ENCODE measurements around the gene C1QTNF8. TPM values are rescaled to one million over a fixed set of nuclear protein-coding genes. Genes with fewer than 3 reads are reported as not detected.

Gene C1QTNF8
- total and polyA plus RNA-seq, 2 donors (not counting 1 experiment from before 2014, with no cell fraction given): not detected

GRCh38 chr16:1070084-1070863, 25.8 kb downstream of the C1QTNF8 start:
- no peak for ATAC-seq (ENCODE audit: low read depth)
- H3K4me1 Mint-ChIP-seq: no peaks in the 10 kb centered on the region
- no peak for DNase-seq
- Histone ChIP-seq H3K4me2 (replicated peaks; ENCODE audit: low read depth, low read length, poor library complexity, severe bottlenecking) (no peak overlapping the region), H2AFZ (ENCODE audit: insufficient read depth, low read depth, low read length, poor library complexity, severe bottlenecking) (no peak overlapping the region), H3K27me3 (replicated peaks in 1 of 4; ENCODE audit: control extremely low read depth in 1 of 4, control insufficient read depth in 3 of 4, insufficient read depth in 4 of 4, low read length in 3 of 4) (peaks cover 0 to 43% (median 4%) of the 10 kb centered on the region in 4 experiments), H3K79me2 (ENCODE audit: control insufficient read depth, insufficient read depth, low read length) (no peaks in the 10 kb centered on the region), H3K4me3 (ENCODE audit: control extremely low read depth in 1 of 5, extremely low read depth in 1 of 5, insufficient read depth in 1 of 5, low read depth in 2 of 5, low read length in 4 of 5) (no peak overlapping the region), H3K36me3 (replicated peaks in 1 of 2; ENCODE audit: control extremely low read depth in 1 of 2, control insufficient read depth in 1 of 2, extremely low read depth in 1 of 2, insufficient read depth in 2 of 2, low read length in 1 of 2) (no peaks in the 10 kb centered on the region), H3K27ac (ENCODE audit: low read length in 2 of 2) (no peak overlapping the region), H3K9ac (ENCODE audit: low read length) (no peak overlapping the region), H3K4me1 (ENCODE audit: control insufficient read depth in 2 of 2, insufficient read depth in 2 of 2, low read length in 2 of 2) (no peaks in the 10 kb centered on the region), H3K9me3 (ENCODE audit: control extremely low read depth in 1 of 3, control insufficient read depth in 2 of 3, insufficient read depth in 1 of 3, low read length in 2 of 3) (peaks cover 0 to 22% (median 0%) of the 10 kb centered on the region in 3 donors), H4K20me1 (ENCODE audit: control insufficient read depth, insufficient read depth, low read length, poor library complexity, severe bottlenecking) (no peaks in the 10 kb centered on the region)
- intact Hi-C loops (cut with micrococcal nuclease): no loop called here
- H3K27ac Mint-ChIP-seq: no peak overlapping the region
- POLR2A ChIA-PET: no interaction called here
- no peak overlapping the region for H3K4me3 Mint-ChIP-seq
- CTCF ChIA-PET: no interaction called here
- H3K27me3 Mint-ChIP-seq: peaks cover 12% of the 10 kb centered on the region
- TF ChIP-seq, protein P1, sequence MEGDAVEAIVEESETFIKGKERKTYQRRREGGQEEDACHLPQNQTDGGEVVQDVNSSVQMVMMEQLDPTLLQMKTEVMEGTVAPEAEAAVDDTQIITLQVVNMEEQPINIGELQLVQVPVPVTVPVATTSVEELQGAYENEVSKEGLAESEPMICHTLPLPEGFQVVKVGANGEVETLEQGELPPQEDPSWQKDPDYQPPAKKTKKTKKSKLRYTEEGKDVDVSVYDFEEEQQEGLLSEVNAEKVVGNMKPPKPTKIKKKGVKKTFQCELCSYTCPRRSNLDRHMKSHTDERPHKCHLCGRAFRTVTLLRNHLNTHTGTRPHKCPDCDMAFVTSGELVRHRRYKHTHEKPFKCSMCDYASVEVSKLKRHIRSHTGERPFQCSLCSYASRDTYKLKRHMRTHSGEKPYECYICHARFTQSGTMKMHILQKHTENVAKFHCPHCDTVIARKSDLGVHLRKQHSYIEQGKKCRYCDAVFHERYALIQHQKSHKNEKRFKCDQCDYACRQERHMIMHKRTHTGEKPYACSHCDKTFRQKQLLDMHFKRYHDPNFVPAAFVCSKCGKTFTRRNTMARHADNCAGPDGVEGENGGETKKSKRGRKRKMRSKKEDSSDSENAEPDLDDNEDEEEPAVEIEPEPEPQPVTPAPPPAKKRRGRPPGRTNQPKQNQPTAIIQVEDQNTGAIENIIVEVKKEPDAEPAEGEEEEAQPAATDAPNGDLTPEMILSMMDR (IDR thresholded peaks at IDR 0.05): no peak
- TF ChIP-seq EZH2 (IDR thresholded peaks at IDR 0.05; ENCODE audit: borderline replicate concordance, insufficient read depth, low read depth, low read length, poor library complexity, severe bottlenecking): no peak
- WGBS (ENCODE audit: insufficient coverage): 28% methylated on average over 32 of the region's 32 CpGs
- H3K9me3 Mint-ChIP-seq (ENCODE audit: insufficient read depth): no peaks in the 10 kb centered on the region

DNA sequence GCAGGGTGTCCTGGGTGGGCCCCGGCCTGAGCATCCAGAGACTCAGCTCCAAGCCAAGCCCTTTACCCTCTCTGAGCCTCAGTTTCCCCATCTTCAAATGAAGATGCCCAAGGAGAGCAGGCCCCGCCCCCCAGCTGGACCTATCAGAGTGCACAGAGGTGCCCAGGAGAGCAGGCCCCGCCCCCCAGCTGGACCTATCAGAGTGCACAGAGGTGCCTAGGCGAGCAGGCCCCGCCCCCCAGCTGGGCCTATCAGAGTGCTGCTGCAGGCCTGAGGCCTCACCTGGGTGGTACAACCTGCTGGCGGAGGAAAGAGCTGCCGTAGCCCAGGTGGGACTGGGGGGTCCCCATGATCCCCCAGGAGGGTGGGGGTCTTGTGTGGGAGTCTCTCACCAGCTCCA, 26.9 kb downstream of the C1QTNF8 start:
- peaks cover 17% of the 10 kb centered on the region for H3K27me3 Mint-ChIP-seq
- Histone ChIP-seq H3K36me3 (replicated peaks in 1 of 2; ENCODE audit: control extremely low read depth in 1 of 2, control insufficient read depth in 1 of 2, extremely low read depth in 1 of 2, insufficient read depth in 2 of 2, low read length in 1 of 2) (no peaks in the 10 kb centered on the region), H4K20me1 (ENCODE audit: control insufficient read depth, insufficient read depth, low read length, poor library complexity, severe bottlenecking) (no peaks in the 10 kb centered on the region), H3K4me3 (ENCODE audit: control extremely low read depth in 1 of 5, extremely low read depth in 1 of 5, insufficient read depth in 1 of 5, low read depth in 2 of 5, low read length in 4 of 5) (no peak overlapping the region), H3K9me3 (ENCODE audit: control extremely low read depth in 1 of 3, control insufficient read depth in 2 of 3, insufficient read depth in 1 of 3, low read length in 2 of 3) (peaks cover 0 to 24% (median 0%) of the 10 kb centered on the region in 3 donors), H3K79me2 (ENCODE audit: control insufficient read depth, insufficient read depth, low read length) (no peaks in the 10 kb centered on the region), H2AFZ (ENCODE audit: insufficient read depth, low read depth, low read length, poor library complexity, severe bottlenecking) (no peak overlapping the region), H3K27ac (ENCODE audit: low read length in 2 of 2) (no peak overlapping the region), H3K4me2 (replicated peaks; ENCODE audit: low read depth, low read length, poor library complexity, severe bottlenecking) (no peak overlapping the region), H3K27me3 (replicated peaks in 1 of 4; ENCODE audit: control extremely low read depth in 1 of 4, control insufficient read depth in 3 of 4, insufficient read depth in 4 of 4, low read length in 3 of 4) (peaks cover 0 to 47% (median 4%) of the 10 kb centered on the region in 4 experiments), H3K9ac (ENCODE audit: low read length) (no peak overlapping the region), H3K4me1 (ENCODE audit: control insufficient read depth in 2 of 2, insufficient read depth in 2 of 2, low read length in 2 of 2) (no peaks in the 10 kb centered on the region)
- TF ChIP-seq, protein P1 (IDR thresholded peaks at IDR 0.05): no peak
- TF ChIP-seq EZH2 (IDR thresholded peaks at IDR 0.05; ENCODE audit: borderline replicate concordance, insufficient read depth, low read depth, low read length, poor library complexity, severe bottlenecking): no peak
- no peaks in the 10 kb centered on the region for H3K9me3 Mint-ChIP-seq (ENCODE audit: insufficient read depth)
- intact Hi-C loops (cut with micrococcal nuclease): no loop called here
- H3K27ac Mint-ChIP-seq: no peak overlapping the region
- ATAC-seq (ENCODE audit: low read depth): no peak
- H3K4me1 Mint-ChIP-seq: no peaks in the 10 kb centered on the region
- ChIA-PET CTCF (no interaction called here), POLR2A (no interaction called here)
- DNase-seq: no peak
- H3K4me3 Mint-ChIP-seq: no peak overlapping the region
- WGBS (ENCODE audit: insufficient coverage): 92% methylated on average over 6 of the region's 7 CpGs

All from B cell (primary cell).